ENCODE measurements around the gene CFAP61.
"Not testable (repeated sequence)": the region's sequence is repeated elsewhere in the genome, so short reads cannot be mapped to it uniquely, and the experiment has no call there.

- TF ChIP-seq POLR2A, CTCF, POLR2AphosphoS5 (IDR thresholded peaks at IDR 0.05): not testable (repeated sequence)
These were observed 192.1 kb downstream of the CFAP61 start for GRCh38 chr20:20244384-20244783.
